HepG2 (cell line): Measurements from ENCODE around the gene EPHB4. TPM values are rescaled to one million over a fixed set of nuclear protein-coding genes. Genes with fewer than 3 reads are reported as not detected.

Experiments used
- ETS1 ChIP-seq: sonication (generic); formaldehyde crosslinking; IDR thresholded peaks from 2 replicates; pipeline ENCODE4 v1.4.0; 2020; ENCODE audit warnings: missing genetic modification reagents
- ETV6 ChIP-seq: sonication (generic); formaldehyde crosslinking; conservative IDR thresholded peaks from 2 replicates; pipeline ENCODE4 v1.4.0; 2020; ENCODE audit warnings: missing genetic modification reagents
- HCFC1 ChIP-seq: fragments of 150-350 bp; IDR thresholded peaks from 2 replicates; pipeline ENCODE4 v1.6.1; 2014; ENCODE audit warnings: low read depth, low read length
- IRF2 ChIP-seq: IDR thresholded peaks from 2 replicates; pipeline ENCODE4 v1.6.1; 2018; ENCODE audit warnings: missing genetic modification reagents, missing compliant biosample characterization
- TERF1 ChIP-seq: sonication (generic); formaldehyde crosslinking; IDR thresholded peaks from 2 replicates; pipeline ENCODE4 v1.8.0; 2022; ENCODE audit warnings: mild to moderate bottlenecking, missing genetic modification reagents, moderate library complexity
- ZNF720 ChIP-seq: sonication (generic); formaldehyde crosslinking; IDR thresholded peaks from 2 replicates; pipeline ENCODE4 v1.4.0; 2020; ENCODE audit warnings: missing genetic modification reagents
- ZNF761 ChIP-seq: sonication (generic); formaldehyde crosslinking; conservative IDR thresholded peaks from 2 replicates; pipeline ENCODE4 v1.4.0; 2020; ENCODE audit warnings: mild to moderate bottlenecking, missing genetic modification reagents
- ZNF782 ChIP-seq: sonication (generic); formaldehyde crosslinking; IDR thresholded peaks from 2 replicates; pipeline ENCODE4 v1.4.0; 2020; ENCODE audit warnings: missing genetic modification reagents, mild to moderate bottlenecking, borderline replicate concordance
- ZSCAN20 ChIP-seq: sonication (generic); formaldehyde crosslinking; IDR thresholded peaks from 2 replicates; pipeline ENCODE4 v1.4.0; 2020; ENCODE audit warnings: missing genetic modification reagents, mild to moderate bottlenecking, borderline replicate concordance
- polyA plus RNA-seq, 8 experiments: library from polyadenylated mRNA; depleted of rRNA in 3 of 8; stranded (reverse) in 7 of 8; unstranded in 1 of 8; fragments of >200 nt; fragmentation: Illumina TruSeq in 4 of 8; extraction: Trizol in 4 of 8; gene quantifications; 2 replicates each; pipeline versions ENCODE4 v1.2.1 to v1.2.3, GENCODE V29; 2011 to 2016; ENCODE audit warnings: low read depth in 4 of 8, missing spikeins in 1 of 8, mixed read lengths in 1 of 8; ENCODE audit not compliant: insufficient read depth in 1 of 8
- total RNA-seq, 5 experiments: library from RNA; depleted of rRNA; stranded (reverse); fragments of >200 nt; fragmentation: Illumina TruSeq; extraction: Trizol; gene quantifications; 2 replicates each; pipeline ENCODE4 v1.2.3, GENCODE V29; 2016; ENCODE audit warnings: low read depth in 1 of 5
- TF ChIP-seq, protein P1 (sequence below): sonication (generic); formaldehyde crosslinking; IDR thresholded peaks from 2 replicates; pipeline ENCODE4 v1.8.0; 2022; ENCODE audit warnings: missing genetic modification reagents, mild to moderate bottlenecking, inconsistent platforms, borderline replicate concordance
- TF ChIP-seq, protein P2 (sequence below): sonication (generic); formaldehyde crosslinking; IDR thresholded peaks from 2 replicates; pipeline ENCODE4 v1.5.0; 2020; ENCODE audit warnings: mild to moderate bottlenecking, missing genetic modification reagents
- TF ChIP-seq, protein P3 (sequence below): IDR thresholded peaks from 2 replicates; pipeline ENCODE4 v1.6.1; 2018; ENCODE audit warnings: missing genetic modification reagents
- TF ChIP-seq, protein P4 (sequence below): sonication (generic); formaldehyde crosslinking; IDR thresholded peaks from 2 replicates; pipeline ENCODE4 v1.5.0; 2020; ENCODE audit warnings: mild to moderate bottlenecking, missing genetic modification reagents, borderline replicate concordance

Gene EPHB4
- total and polyA plus RNA-seq, 2 of the 13 experiments (the other 11 are each of a cell fraction or from before 2014, with no cell fraction given), result 61.4 to 69.6 TPM

DNA sequence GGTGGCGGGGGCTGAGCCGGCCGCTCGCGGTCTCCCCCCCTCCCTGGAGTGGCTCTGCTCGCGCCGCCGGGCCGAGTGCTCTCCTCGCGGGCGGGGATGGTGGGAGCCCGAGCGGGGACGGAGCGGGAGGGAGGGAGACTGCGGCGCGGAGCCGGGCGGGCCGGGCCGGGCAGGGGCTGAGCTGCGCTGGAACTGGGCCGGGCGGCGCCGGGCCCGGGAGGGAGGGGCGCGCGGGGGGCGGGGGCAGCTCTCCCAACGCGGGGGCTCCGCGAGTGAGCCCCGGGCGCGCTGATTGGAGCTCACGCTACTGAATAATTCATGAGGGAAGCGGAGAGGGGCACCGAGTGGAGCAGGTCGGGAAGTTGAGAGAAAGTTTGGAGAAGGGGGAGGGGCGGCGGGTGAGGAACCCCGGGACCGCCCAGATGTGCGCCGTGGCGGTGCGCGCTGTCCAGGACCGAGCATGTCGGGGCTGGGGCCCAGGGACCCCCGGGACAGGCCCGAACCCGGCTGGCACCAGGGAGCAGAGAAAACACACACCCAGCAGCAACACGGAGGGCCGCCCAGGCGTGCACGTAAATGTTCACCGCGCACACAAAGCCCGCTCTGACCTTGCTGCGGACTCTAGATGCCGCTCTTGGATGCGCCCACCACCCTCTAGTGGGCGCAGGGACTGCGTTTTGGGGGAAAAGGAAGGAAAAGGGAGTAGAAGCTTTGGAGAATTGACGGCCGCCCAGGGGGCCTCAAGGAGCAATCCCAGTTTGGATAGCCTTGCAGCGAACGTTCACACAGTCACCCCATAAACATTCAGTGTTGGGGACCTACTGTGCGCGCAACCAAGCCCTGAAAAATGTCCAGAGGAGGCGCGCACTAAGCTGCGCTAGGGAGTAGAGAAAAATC lies at the start of gene EPHB4 (continued):
- TF ChIP-seq ETS1 (no peak), HCFC1 (0 out of 2 replicates have a peak, but pooled peaks have one; percentile 24), ZSCAN20 (CRISPR knock-in tag) (0 out of 2 replicates have a peak, but pooled peaks have one; percentile 31), ZNF782 (CRISPR knock-in tag) (0 out of 2 replicates have a peak, but pooled peaks have one; percentile 36), ZNF720 (no peak), TERF1 (CRISPR knock-in tag) (no peak), ETV6 (CRISPR knock-in tag) (no peak; the same call in 1 of the 2 replicates), IRF2 (no peak), ZNF761 (CRISPR knock-in tag) (no peak)
- TF ChIP-seq, protein P1, sequence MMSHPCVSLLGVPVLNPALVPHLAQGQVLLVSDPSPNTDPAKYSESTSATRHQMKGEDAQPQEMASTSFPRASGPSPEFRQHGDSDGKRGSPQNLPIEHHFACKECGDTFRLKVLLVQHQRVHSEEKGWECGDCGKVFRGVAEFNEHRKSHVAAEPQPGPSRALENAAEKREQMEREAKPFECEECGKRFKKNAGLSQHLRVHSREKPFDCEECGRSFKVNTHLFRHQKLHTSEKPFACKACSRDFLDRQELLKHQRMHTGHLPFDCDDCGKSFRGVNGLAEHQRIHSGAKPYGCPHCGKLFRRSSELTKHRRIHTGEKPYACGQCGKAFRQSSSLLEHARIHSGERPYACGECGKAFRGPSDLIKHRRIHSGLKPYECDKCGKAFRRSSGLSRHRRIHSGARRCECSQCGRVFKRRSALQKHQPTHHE (CRISPR knock-in tag), result no peak
- TF ChIP-seq, protein P2, sequence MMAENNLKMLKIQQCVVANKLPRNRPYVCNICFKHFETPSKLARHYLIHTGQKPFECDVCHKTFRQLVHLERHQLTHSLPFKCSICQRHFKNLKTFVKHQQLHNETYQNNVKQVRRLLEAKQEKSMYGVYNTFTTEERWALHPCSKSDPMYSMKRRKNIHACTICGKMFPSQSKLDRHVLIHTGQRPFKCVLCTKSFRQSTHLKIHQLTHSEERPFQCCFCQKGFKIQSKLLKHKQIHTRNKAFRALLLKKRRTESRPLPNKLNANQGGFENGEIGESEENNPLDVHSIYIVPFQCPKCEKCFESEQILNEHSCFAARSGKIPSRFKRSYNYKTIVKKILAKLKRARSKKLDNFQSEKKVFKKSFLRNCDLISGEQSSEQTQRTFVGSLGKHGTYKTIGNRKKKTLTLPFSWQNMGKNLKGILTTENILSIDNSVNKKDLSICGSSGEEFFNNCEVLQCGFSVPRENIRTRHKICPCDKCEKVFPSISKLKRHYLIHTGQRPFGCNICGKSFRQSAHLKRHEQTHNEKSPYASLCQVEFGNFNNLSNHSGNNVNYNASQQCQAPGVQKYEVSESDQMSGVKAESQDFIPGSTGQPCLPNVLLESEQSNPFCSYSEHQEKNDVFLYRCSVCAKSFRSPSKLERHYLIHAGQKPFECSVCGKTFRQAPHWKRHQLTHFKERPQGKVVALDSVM (CRISPR knock-in tag), result peak; percentile 79
- TF ChIP-seq, protein P3, sequence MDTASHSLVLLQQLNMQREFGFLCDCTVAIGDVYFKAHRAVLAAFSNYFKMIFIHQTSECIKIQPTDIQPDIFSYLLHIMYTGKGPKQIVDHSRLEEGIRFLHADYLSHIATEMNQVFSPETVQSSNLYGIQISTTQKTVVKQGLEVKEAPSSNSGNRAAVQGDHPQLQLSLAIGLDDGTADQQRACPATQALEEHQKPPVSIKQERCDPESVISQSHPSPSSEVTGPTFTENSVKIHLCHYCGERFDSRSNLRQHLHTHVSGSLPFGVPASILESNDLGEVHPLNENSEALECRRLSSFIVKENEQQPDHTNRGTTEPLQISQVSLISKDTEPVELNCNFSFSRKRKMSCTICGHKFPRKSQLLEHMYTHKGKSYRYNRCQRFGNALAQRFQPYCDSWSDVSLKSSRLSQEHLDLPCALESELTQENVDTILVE (CRISPR knock-in tag), result 0 out of 2 replicates have a peak, but pooled peaks have one; percentile 24
- TF ChIP-seq, protein P4, sequence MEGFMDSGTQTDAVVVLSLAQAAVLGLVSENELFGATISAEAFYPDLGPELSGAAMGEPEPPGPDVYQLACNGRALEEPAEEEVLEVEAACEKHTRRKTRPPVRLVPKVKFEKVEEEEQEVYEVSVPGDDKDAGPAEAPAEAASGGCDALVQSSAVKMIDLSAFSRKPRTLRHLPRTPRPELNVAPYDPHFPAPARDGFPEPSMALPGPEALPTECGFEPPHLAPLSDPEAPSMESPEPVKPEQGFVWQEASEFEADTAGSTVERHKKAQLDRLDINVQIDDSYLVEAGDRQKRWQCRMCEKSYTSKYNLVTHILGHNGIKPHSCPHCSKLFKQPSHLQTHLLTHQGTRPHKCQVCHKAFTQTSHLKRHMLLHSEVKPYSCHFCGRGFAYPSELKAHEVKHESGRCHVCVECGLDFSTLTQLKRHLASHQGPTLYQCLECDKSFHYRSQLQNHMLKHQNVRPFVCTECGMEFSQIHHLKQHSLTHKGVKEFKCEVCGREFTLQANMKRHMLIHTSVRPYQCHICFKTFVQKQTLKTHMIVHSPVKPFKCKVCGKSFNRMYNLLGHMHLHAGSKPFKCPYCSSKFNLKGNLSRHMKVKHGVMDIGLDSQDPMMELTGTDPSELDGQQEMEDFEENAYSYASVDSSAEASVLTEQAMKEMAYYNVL (CRISPR knock-in tag), result peak; percentile 77; the same call in 1 of the 2 replicates
